Neutrophil (primary cell): ENCODE data around the gene ATF7IP.

Experiments
- H3K27ac ChIP-seq: fragments of 200-600 bp; sonication (generic); 2 replicates; pipeline ENCODE4 v1.5.1; 2016; ENCODE audit warnings: mild to moderate bottlenecking, moderate library complexity
- H3K27me3 ChIP-seq: fragments of 200-600 bp; sonication (generic); 2 replicates; pipeline ENCODE4 v1.6.0; 2016; ENCODE audit warnings: mild to moderate bottlenecking
- H3K36me3 ChIP-seq: fragments of 200-600 bp; sonication (generic); 2 replicates; pipeline ENCODE4 v1.5.1; 2017
- H3K4me1 ChIP-seq, 2 experiments: fragments of 200-600 bp in 1 of 2; sonication (generic) in 1 of 2; 1 replicate in 1 of 2; 2 replicates in 1 of 2; pipeline versions ENCODE4 v1.5.1 to v1.6.1; 2013 to 2016; ENCODE audit warnings: low read depth in 1 of 2, low read length in 1 of 2, mild to moderate bottlenecking in 1 of 2, moderate library complexity in 1 of 2; ENCODE audit not compliant: control insufficient read depth in 1 of 2, insufficient read depth in 1 of 2
- H3K4me3 ChIP-seq, 2 experiments: fragments of 200-600 bp in 1 of 2; sonication (generic) in 1 of 2; 1 replicate in 1 of 2; 2 replicates in 1 of 2; pipeline ENCODE4 v1.5.1; 2013 to 2016; ENCODE audit warnings: low read depth in 1 of 2, low read length in 1 of 2, mild to moderate bottlenecking in 1 of 2, moderate library complexity in 1 of 2
- H3K9me3 ChIP-seq: fragments of 200-600 bp; sonication (generic); 2 replicates; pipeline ENCODE4 v1.5.1; 2016
- TF ChIP-seq, protein P1 (sequence below): fragments of 200-600 bp; sonication (generic); IDR thresholded peaks from 2 replicates; pipeline ENCODE4 v1.5.1; 2016; ENCODE audit warnings: antibody characterized with exemption

Gene ATF7IP

GRCh38 chr12:14426792-14427191 lies 61.3 kb downstream of the ATF7IP start:
- H3K27me3 ChIP-seq: no peaks in the 10 kb centered on the region
- peaks cover 24% of the 10 kb centered on the region for H3K36me3 ChIP-seq
- H3K27ac ChIP-seq: no peak overlapping the region
- H3K4me3 ChIP-seq: no peak overlapping the region
- TF ChIP-seq, protein P1, sequence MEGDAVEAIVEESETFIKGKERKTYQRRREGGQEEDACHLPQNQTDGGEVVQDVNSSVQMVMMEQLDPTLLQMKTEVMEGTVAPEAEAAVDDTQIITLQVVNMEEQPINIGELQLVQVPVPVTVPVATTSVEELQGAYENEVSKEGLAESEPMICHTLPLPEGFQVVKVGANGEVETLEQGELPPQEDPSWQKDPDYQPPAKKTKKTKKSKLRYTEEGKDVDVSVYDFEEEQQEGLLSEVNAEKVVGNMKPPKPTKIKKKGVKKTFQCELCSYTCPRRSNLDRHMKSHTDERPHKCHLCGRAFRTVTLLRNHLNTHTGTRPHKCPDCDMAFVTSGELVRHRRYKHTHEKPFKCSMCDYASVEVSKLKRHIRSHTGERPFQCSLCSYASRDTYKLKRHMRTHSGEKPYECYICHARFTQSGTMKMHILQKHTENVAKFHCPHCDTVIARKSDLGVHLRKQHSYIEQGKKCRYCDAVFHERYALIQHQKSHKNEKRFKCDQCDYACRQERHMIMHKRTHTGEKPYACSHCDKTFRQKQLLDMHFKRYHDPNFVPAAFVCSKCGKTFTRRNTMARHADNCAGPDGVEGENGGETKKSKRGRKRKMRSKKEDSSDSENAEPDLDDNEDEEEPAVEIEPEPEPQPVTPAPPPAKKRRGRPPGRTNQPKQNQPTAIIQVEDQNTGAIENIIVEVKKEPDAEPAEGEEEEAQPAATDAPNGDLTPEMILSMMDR: no peak
- no peaks in the 10 kb centered on the region for H3K4me1 ChIP-seq
- H3K9me3 ChIP-seq: no peaks in the 10 kb centered on the region

GRCh38 chr12:14427929-14428328 lies 62.4 kb downstream of the ATF7IP start:
- peaks cover 24% of the 10 kb centered on the region for H3K36me3 ChIP-seq
- H3K4me1 ChIP-seq: no peaks in the 10 kb centered on the region
- no peak overlapping the region for H3K27ac ChIP-seq
- no peaks in the 10 kb centered on the region for H3K9me3 ChIP-seq
- no peak overlapping the region for H3K4me3 ChIP-seq
- no peaks in the 10 kb centered on the region for H3K27me3 ChIP-seq
- TF ChIP-seq, protein P1: no peak

DNA sequence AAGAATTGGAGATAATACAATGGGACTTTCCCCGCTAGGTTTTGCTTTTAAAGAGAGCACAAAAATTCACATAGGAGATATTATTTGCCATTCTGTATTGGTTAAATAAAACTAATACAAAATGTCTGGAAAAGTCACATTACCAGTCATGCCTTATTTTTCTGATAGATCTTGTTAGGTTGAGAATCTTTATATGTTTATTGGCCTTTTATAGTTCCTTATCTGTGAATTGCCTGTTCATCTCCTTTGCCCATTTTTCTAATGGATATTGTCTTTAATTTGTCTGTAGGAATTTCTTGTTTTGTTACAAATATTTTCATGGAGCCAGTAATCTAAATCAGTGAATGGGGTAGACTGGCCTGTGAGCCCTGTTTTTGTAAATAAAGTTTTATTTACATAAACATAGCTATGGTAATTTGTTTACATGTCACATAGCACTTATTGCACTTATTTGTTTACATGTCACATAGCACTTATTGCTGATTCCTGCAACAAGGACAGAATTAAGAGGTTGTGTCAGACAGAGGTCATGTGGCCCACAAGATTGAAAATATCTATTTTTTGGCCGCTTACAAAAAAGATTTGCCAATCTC lies 65.0 kb downstream of the ATF7IP start:
- Histone ChIP-seq H3K27me3 (no peaks in the 10 kb centered on the region), H3K4me3 (no peak overlapping the region), H3K4me1 (peaks cover 7 to 16% of the 10 kb centered on the region in 2 experiments), H3K36me3 (peaks cover 17% of the 10 kb centered on the region), H3K9me3 (no peaks in the 10 kb centered on the region), H3K27ac (no peak overlapping the region)
- TF ChIP-seq, protein P1: no peak

DNA sequence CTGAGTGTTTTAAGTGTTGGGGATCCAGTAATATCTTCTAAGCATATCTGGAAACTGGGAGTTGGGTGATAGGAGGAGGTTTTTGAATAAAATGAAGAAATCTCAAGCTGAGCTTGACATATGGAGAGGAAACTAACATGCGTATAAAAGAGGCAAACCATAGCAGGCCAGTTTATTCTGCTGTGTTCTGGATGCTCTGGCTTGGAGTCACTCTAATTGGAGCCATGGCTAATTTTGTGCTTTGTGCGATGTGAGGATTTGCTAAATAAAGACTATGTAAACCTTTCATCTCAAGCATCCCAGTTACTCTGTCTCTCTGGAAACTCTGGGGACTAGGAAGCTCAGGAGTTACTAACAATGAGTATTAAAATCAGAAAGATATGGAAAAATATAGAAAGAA lies 66.5 kb downstream of the ATF7IP start:
- TF ChIP-seq, protein P1: no peak
- H3K27me3 ChIP-seq: no peaks in the 10 kb centered on the region
- peaks cover 27% of the 10 kb centered on the region for H3K36me3 ChIP-seq

GRCh38 chr12:14435627-14436026 lies 70.1 kb downstream of the ATF7IP start:
- no peak overlapping the region for H3K4me3 ChIP-seq
- no peaks in the 10 kb centered on the region for H3K9me3 ChIP-seq
- peaks cover 11 to 31% of the 10 kb centered on the region in 2 experiments for H3K4me1 ChIP-seq
- no peaks in the 10 kb centered on the region for H3K27me3 ChIP-seq
- no peak overlapping the region for H3K27ac ChIP-seq
- TF ChIP-seq, protein P1: no peak
- H3K36me3 ChIP-seq: peaks cover 43% of the 10 kb centered on the region

More for the DNA sequence above, 66.5 kb downstream of the ATF7IP start:
- peaks cover 7 to 26% of the 10 kb centered on the region in 2 experiments for H3K4me1 ChIP-seq
- no peak overlapping the region for H3K4me3 ChIP-seq
- H3K27ac ChIP-seq: no peak overlapping the region
- H3K9me3 ChIP-seq: no peaks in the 10 kb centered on the region
